GM21737 (cell line): ENCODE measurements around the gene TCF4.

Experiments used
- ATAC-seq: cut with Tn5 transposase; IDR thresholded peaks from one replicate; pipeline ENCODE4 v1.9.1; 2021; ENCODE audit warnings: mild to moderate bottlenecking, moderate library complexity; ENCODE audit not compliant: unreplicated experiment

The TCF4 gene

DNA sequence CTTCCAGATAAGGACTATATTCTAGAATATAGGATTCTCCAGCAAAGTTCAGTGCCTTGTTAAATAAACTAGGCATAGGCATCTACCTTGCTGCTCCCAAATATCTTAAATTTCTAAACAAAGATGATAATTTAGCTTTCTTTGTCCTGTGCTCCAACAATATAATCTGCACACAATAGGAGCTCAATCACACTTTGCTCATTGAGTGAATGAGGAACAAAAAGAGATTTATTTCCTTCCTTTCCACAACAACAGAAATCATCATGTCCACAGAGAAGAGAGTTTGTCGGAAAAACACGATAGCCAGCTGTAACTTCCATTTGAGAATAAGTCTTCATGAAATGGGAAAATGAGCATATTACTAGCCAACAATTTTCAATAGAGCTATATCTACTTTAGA lies 256.7 kb downstream of the TCF4 start:
- ATAC-seq = no peak

DNA sequence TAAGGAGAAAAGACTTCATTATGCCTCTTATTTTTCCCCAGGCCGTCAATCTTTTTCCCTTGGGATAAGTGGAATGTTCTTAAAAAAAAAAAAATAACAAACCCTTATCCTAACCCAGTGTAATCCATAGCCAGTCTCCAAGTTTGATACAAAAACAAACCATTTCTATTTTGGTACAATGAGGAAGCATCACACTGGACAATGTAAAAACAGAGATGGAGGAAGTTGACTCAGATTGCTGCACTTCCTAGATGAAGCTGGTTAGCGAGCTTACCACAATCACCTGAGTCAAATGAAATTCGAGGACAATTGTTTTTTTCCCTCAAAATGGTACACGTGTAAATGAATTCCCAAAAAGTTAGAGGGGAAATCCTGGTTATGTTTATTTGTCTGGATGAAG lies 259.7 kb downstream of the TCF4 start:
- ATAC-seq = no peak

DNA sequence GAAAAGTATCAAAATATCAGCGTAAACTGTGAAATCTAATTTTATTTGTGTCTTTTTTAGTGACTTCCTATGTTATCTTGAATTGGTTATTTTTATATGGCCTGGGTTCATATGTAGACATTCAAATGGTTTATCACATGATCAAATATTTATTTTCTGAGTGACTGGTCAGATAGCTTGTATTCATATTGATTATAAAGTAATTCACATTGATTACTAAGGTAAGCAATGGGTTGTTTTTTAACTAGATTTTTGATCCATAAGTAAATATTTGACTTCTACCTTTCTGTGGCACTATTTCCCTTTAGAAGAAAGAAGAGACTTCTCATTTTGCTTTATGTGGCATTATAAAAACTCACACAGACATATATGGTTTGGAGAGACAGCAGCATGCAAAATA lies 260.5 kb downstream of the TCF4 start:
- no peak for ATAC-seq

DNA sequence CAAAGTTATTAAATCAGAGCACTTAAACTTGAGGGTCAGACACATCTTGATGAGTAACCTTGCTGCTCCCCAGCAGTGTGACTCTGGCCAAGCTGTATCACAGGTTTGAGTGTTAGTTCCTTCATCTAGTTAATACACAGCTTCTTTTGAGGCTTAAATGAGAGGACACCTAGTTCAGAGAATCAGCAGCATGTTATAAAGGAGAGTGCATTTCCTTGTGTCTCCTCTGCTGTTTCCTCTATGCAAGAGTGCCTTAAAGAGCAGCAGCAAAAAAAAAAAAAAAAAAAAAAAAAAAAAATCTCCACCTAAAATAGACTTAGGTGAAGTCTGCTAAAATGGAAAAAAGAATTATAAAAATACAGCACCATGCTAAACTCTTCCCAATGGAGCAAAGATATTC lies 261.9 kb downstream of the TCF4 start:
- no peak for ATAC-seq

GRCh38 chr18:55324166-55324565 lies 263.8 kb downstream of the TCF4 start:
- no peak for ATAC-seq

GRCh38 chr18:55323051-55323994 lies 264.7 kb downstream of the TCF4 start:
- no peak for ATAC-seq

DNA sequence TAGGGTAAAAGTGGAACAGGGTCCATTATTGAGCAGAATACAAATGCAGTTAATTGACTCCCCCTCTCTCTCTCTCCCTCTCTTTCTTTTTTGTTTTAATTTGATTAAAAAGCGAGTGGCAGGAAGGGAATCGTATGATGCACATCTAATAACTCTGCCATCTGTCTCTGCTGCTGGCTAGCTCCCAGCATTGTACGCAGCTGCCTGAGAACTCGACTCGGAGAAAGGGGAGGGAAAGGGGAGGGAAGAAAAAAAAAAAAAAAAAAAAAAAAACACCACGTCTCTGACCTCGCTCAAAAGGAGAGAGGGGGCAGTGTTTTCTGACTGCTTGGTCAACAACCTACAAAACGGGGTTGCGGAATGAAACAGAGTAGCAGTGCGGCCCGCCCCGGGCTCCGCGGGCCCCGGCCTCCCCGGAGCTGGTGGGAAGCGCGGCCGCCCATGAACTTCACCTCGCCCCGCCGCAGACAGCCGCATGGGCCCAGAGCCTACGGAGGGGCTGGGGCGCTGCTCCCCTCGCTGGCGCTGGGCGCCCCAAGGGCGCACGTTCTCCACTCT lies 265.7 kb downstream of the TCF4 start:
- peak; percentile 43 for ATAC-seq

- peak; percentile 64 for ATAC-seq
Observed at GRCh38 chr18:55321265-55322177, 266.5 kb downstream of the TCF4 start.

GRCh38 chr18:55320424-55321264 lies 267.3 kb downstream of the TCF4 start:
- no peak for ATAC-seq

DNA sequence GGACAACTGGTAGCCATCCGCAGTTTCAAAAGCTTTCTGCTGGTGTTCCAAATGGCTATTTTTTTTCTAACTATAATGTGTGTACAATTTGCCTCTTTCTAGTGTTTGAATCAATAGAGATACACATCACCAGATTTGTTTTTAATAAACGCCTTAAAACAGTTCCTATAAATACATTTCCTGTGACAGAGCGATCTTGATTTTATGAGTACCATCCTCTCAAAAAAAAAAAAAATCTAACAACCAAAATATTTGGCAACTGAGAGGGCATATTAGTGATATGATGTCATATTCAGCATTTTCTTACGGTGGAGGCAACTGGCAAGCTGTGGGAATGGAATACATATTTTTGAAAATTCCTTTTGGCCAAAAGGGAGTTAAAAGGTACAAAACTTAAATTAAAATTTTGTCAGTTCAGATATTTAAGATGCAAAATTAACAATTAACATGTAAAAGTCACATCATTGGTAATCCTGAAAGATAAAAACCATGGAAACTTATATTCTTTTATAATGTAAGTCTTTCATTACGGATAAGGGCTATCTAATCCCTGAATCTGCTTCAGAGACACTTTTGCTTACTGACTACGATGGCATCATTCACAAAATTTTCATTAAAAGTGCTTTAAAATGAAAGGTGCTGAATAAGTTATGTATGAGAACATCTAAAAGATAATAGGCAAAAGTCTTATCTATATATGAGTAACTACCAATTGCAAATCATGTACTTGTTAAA lies 268.4 kb downstream of the TCF4 start:
- no peak for ATAC-seq

DNA sequence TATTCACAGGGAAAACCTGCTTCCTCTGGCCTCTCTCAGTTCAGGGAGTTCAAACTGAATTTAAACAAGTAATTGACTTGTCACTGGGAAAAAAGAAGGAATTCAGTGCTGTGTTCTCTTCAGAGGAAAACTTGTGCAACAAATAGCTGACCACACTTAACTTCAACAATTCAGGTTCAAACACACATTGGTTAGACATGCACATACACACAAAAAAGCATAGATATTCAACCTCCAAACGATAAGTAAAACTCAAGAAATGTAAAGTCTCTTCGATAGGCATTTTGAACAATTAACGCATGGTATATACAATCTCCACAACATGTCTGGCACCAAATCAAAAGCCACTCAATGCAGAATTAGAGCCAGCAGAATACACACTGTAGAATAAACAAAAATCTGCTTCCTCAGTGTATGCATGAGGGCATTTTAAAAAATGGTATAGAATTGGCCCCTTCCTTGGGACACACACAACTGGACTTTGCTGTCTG lies 269.0 kb downstream of the TCF4 start:
- ATAC-seq = no peak

DNA sequence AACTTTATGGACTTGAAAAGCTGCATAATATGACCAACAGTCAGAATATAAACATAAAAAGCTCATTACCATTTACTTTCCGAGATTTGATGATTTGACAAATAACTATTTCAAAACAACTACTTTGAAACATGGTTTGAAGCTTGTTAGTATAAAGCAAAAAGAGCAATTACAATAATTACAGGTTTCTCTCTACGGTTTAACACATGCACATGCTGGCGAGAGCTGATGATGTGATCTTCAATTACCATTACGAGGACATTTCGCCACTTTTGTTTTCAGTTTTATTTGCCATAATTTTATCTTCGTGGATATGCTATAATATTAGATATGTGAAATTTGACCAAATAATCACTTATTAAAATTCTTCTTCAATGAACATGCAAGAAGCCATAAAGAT lies 270.1 kb downstream of the TCF4 start:
- no peak for ATAC-seq

DNA sequence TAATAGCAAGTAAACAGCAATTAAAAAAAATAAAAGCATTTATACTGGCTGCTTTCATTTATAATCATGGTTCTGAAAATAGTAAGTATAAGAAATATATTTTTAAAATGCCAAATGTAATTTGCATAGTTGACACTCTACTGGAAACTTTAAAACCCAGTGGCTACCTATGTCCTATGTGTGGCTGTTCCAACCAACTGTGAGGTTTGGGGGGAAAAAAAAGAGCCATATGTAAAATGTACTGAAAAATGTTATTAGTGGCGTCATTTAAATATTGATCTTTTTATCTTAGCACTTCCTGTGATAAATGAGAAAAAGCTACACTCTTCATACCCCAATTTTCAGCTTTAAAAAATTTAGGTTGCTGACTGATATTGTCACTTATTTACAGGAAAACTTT lies 270.7 kb downstream of the TCF4 start:
- no peak for ATAC-seq

GRCh38 chr18:55316486-55317184 lies 271.4 kb downstream of the TCF4 start:
- ATAC-seq = no peak

GRCh38 chr18:55314615-55315237 lies 273.3 kb downstream of the TCF4 start:
- ATAC-seq = no peak

DNA sequence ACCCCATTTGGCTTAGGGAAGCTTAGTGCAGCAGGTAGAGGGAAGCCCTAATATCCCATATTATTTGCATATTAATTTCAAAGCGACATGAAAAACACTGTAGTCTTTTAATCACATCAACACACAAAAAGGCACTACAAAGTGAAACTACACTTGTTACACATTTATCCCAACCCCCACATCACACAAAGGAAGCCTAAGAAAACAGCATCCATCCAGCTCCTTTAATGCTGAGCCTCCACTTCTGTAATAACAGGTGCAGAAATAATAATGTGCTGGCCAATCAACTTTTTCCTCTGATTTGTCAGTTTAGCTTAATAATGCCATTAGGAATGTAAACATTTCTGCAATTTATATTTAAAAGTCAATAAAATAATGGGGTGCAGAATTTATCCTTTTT lies 274.0 kb downstream of the TCF4 start:
- ATAC-seq = no peak

GRCh38 chr18:55310863-55311262 lies 277.1 kb downstream of the TCF4 start:
- ATAC-seq = no peak

- no peak for ATAC-seq
Observed at GRCh38 chr18:55310044-55310676, 277.8 kb downstream of the TCF4 start.
